Mesendoderm (in vitro differentiated cells): ENCODE results near the gene FMN1.

Source experiments
- DNase-seq: peaks from one replicate; pipeline ENCODE4 v3.0.0; 2013
- H2AK5ac ChIP-seq: 2 replicates; pipeline ENCODE4 v1.6.1; 2013; ENCODE audit warnings: low read length, inconsistent platforms
- H2BK120ac ChIP-seq: 2 replicates; pipeline ENCODE4 v1.6.1; 2013; ENCODE audit warnings: low read depth, mild to moderate bottlenecking, low read length, moderate library complexity, mixed read lengths
- H2BK15ac ChIP-seq: replicated peaks from 2 replicates; pipeline ENCODE4 v1.6.1; 2013; ENCODE audit warnings: low read depth, mild to moderate bottlenecking, moderate library complexity
- H2BK5ac ChIP-seq: 2 replicates; pipeline ENCODE4 v1.6.1; 2013; ENCODE audit warnings: low read length, inconsistent platforms
- H3K18ac ChIP-seq: 2 replicates; pipeline ENCODE4 v1.6.1; 2013; ENCODE audit warnings: mild to moderate bottlenecking, low read length, mixed read lengths
- H3K23ac ChIP-seq: one replicate; pipeline ENCODE4 v1.6.1; 2013; ENCODE audit warnings: low read length
- H3K27ac ChIP-seq: 2 replicates; pipeline ENCODE4 v1.5.1; 2013; ENCODE audit warnings: low read depth, mild to moderate bottlenecking, inconsistent platforms, low read length, moderate library complexity
- H3K27me3 ChIP-seq: 2 replicates; pipeline ENCODE4 v1.6.1; 2013; ENCODE audit warnings: low read length, control low read depth, mild to moderate bottlenecking, inconsistent platforms; ENCODE audit not compliant: insufficient read depth, poor library complexity
- H3K36me3 ChIP-seq: 2 replicates; pipeline ENCODE4 v1.6.1; 2013; ENCODE audit warnings: low read length, inconsistent platforms; ENCODE audit not compliant: control insufficient read depth, insufficient read depth
- H3K4ac ChIP-seq: one replicate; pipeline ENCODE4 v1.6.1; 2013; ENCODE audit warnings: low read depth, mild to moderate bottlenecking, low read length, moderate library complexity
- H3K4me1 ChIP-seq: 2 replicates; pipeline ENCODE4 v1.6.1; 2013; ENCODE audit warnings: low read depth, low read length, inconsistent platforms; ENCODE audit not compliant: control insufficient read depth
- H3K4me2 ChIP-seq: 2 replicates; pipeline ENCODE4 v1.6.1; 2013; ENCODE audit warnings: low read length
- H3K4me3 ChIP-seq: 2 replicates; pipeline ENCODE4 v1.5.1; 2013; ENCODE audit warnings: mild to moderate bottlenecking, low read length
- H3K56ac ChIP-seq: one replicate; pipeline ENCODE4 v1.6.1; 2013; ENCODE audit warnings: low read length
- H3K79me1 ChIP-seq: 2 replicates; pipeline ENCODE4 v1.6.1; 2013; ENCODE audit warnings: low read length, inconsistent platforms
- H3K79me2 ChIP-seq: 2 replicates; pipeline ENCODE4 v1.6.1; 2013; ENCODE audit warnings: mild to moderate bottlenecking, low read length; ENCODE audit not compliant: control insufficient read depth, insufficient read depth
- H3K9ac ChIP-seq: 2 replicates; pipeline ENCODE4 v1.6.1; 2013; ENCODE audit warnings: low read length, inconsistent platforms
- H4K5ac ChIP-seq: one replicate; pipeline ENCODE4 v1.6.1; 2013; ENCODE audit warnings: low read length
- H4K8ac ChIP-seq: one replicate; pipeline ENCODE4 v1.6.1; 2013; ENCODE audit warnings: low read depth, mild to moderate bottlenecking, control low read depth, low read length, moderate library complexity
- WGBS: extraction: QIAGEN DNeasy Blood & Tissue Kit; methylation state at CpG from one replicate; pipeline ENCODE4 v1.1.7; 2013; ENCODE audit warnings: low lambda C conversion rate, missing lambda C conversion rate; ENCODE audit not compliant: insufficient coverage; ENCODE audit errors: extremely low coverage; 5-methylcytosine and 5-hydroxymethylcytosine counted together

The FMN1 gene

DNA sequence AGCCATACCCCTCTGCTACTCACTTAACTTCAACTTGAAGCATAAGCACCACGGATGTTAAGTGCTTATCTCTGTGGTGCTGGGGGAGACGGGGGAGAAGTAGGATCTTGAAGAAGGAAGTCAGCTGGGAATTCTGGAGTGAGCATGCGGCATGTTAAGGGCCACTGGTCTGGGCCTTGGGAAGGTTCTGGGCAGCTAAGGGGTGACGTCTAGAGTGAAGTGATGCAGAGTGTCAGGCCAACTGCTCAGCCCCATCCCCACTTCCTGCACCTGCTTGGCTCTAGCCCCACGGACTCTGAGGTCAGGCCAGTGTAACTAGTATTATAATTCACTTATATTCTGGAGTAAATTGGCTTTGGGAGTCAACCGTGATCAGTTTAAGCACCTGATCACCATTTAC, 228.6 kb downstream of the FMN1 start:
- no peaks in the 10 kb centered on the region for H3K27me3 ChIP-seq
- no peak overlapping the region for H3K4ac ChIP-seq
- no peak overlapping the region for H2BK5ac ChIP-seq
- H3K4me2 ChIP-seq: no peak overlapping the region
- no peak overlapping the region for H2BK120ac ChIP-seq
- H3K4me3 ChIP-seq: no peak overlapping the region
- no peak overlapping the region for H3K27ac ChIP-seq
- H3K56ac ChIP-seq: no peak overlapping the region
- no peak overlapping the region for H2AK5ac ChIP-seq
- no peak overlapping the region for H3K23ac ChIP-seq
- H4K8ac ChIP-seq: no peak overlapping the region
- WGBS: no CpG with 5 or more reads among the region's 6 CpGs
- H4K5ac ChIP-seq: no peak overlapping the region
- no peak overlapping the region for H3K9ac ChIP-seq
- no peak for DNase-seq
- no peaks in the 10 kb centered on the region for H3K36me3 ChIP-seq
- no peaks in the 10 kb centered on the region for H3K4me1 ChIP-seq
- no peak overlapping the region for H2BK15ac ChIP-seq
- no peaks in the 10 kb centered on the region for H3K79me2 ChIP-seq
- no peaks in the 10 kb centered on the region for H3K79me1 ChIP-seq
- no peak overlapping the region for H3K18ac ChIP-seq

DNA sequence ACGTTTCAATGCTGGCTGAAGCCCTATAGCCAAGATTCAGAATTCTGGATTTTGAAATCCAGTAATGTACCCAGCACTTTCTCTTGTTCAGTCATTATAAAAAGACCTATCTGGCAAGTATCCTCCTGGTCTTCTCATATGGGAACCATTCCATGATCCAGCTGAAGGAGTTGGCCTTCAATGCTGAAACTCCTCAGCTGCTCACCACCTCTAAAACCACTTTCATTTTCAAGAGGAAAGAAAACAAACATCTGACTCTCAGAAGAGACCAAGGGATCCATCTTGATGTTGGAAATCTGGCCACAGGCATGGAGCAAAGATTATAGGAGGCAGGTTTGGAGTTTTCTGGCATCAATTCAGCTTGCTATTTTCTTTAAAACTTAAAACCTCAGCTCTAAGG, 235.4 kb downstream of the FMN1 start:
- H3K56ac ChIP-seq: no peak overlapping the region
- no peak overlapping the region for H3K4me2 ChIP-seq
- WGBS: no CpG with 5 or more reads among the region's 1 CpG
- H3K9ac ChIP-seq: no peak overlapping the region
- no peak overlapping the region for H2BK120ac ChIP-seq
- no peak for DNase-seq
- no peak overlapping the region for H2BK15ac ChIP-seq
- no peaks in the 10 kb centered on the region for H3K79me2 ChIP-seq
- no peak overlapping the region for H3K23ac ChIP-seq
- H3K4ac ChIP-seq: no peak overlapping the region
- no peak overlapping the region for H4K5ac ChIP-seq
- no peak overlapping the region for H3K18ac ChIP-seq
- H2BK5ac ChIP-seq: no peak overlapping the region
- H3K79me1 ChIP-seq: no peaks in the 10 kb centered on the region
- H3K4me1 ChIP-seq: no peaks in the 10 kb centered on the region
- no peak overlapping the region for H2AK5ac ChIP-seq
- H3K36me3 ChIP-seq: no peaks in the 10 kb centered on the region
- H3K27me3 ChIP-seq: no peaks in the 10 kb centered on the region
- no peak overlapping the region for H4K8ac ChIP-seq
- H3K4me3 ChIP-seq: no peak overlapping the region
- H3K27ac ChIP-seq: no peak overlapping the region

DNA sequence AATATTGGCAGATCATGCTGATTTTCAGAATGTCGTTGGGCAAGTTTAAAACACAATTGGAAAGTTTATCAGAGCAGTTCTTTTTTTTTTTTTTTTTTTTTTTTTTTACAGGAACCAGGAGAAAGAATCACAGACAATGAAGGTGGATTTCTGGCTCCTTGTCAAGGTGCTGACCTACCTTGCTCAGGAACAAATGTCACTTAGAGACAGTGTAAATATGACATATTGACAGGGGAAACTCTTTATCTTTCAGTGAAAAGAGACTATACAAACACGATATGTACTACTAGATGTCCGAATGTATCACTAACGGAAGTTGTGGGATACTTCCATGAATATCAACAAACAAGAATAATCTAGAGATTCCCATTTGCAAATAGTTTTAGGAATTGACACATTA, 237.3 kb downstream of the FMN1 start:
- no CpG with 5 or more reads among the region's 4 CpGs for WGBS
- H2BK5ac ChIP-seq: no peak overlapping the region
- H3K79me1 ChIP-seq: no peaks in the 10 kb centered on the region
- H4K8ac ChIP-seq: no peak overlapping the region
- H2BK120ac ChIP-seq: no peak overlapping the region
- H3K56ac ChIP-seq: no peak overlapping the region
- no peak overlapping the region for H2BK15ac ChIP-seq
- no peaks in the 10 kb centered on the region for H3K79me2 ChIP-seq
- H3K27ac ChIP-seq: no peak overlapping the region
- H3K18ac ChIP-seq: no peak overlapping the region
- no peaks in the 10 kb centered on the region for H3K27me3 ChIP-seq
- H3K36me3 ChIP-seq: no peaks in the 10 kb centered on the region
- no peak overlapping the region for H3K4me3 ChIP-seq
- no peak for DNase-seq
- no peak overlapping the region for H3K23ac ChIP-seq
- H2AK5ac ChIP-seq: no peak overlapping the region
- H3K4me2 ChIP-seq: no peak overlapping the region
- peaks cover 7% of the 10 kb centered on the region for H3K4me1 ChIP-seq
- no peak overlapping the region for H3K4ac ChIP-seq
- no peak overlapping the region for H3K9ac ChIP-seq
- no peak overlapping the region for H4K5ac ChIP-seq

DNA sequence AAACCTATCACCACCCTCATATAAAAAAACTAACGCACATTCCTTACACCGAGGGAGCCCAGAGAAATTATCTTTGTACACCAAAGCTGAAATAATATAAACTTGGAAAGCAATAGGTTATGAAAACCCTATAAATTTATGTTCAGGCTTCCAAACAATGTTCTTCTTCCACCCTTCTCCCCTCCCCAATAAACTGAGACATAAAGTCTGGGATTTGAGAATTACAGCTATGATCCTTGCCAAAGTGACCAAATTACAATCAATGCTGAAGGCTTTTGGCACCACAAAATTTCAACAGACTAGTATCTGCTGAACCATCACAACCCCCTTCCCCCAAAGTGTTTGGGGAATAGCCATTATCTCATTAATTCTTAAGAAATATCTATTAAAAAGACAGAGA, 237.8 kb downstream of the FMN1 start:
- Histone ChIP-seq H3K36me3 (no peaks in the 10 kb centered on the region), H2AK5ac (no peak overlapping the region), H3K4ac (no peak overlapping the region), H3K27ac (no peak overlapping the region), H4K8ac (no peak overlapping the region), H2BK15ac (no peak overlapping the region), H3K79me1 (no peaks in the 10 kb centered on the region), H3K4me3 (no peak overlapping the region), H3K9ac (no peak overlapping the region), H3K56ac (no peak overlapping the region), H2BK5ac (no peak overlapping the region), H3K18ac (no peak overlapping the region), H3K4me1 (peaks cover 7% of the 10 kb centered on the region), H2BK120ac (no peak overlapping the region), H3K4me2 (no peak overlapping the region), H3K79me2 (no peaks in the 10 kb centered on the region), H3K27me3 (no peaks in the 10 kb centered on the region), H4K5ac (no peak overlapping the region), H3K23ac (no peak overlapping the region)
- WGBS: no CpG with 5 or more reads among the region's 2 CpGs
- no peak for DNase-seq

DNA sequence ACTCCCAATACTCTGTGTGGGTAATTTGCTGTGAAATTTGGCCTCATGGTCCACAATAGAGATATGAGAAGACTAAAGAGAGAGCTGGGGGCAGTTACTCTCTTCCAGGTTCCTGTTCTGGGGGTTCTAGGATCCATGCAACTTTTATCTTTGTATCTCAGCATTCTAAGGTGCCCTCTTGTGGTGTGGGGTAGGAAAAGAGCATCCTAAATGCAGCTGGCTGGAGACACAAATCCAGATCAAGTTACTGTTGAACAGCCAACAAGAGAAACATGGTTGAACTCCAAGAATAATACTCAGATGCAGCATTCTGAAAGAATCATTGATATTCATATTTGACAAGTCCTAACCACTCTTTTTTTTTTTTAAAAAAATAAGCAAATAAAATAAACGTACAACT, 238.5 kb downstream of the FMN1 start:
- Histone ChIP-seq H3K4me3 (no peak overlapping the region), H2BK5ac (no peak overlapping the region), H3K36me3 (no peaks in the 10 kb centered on the region), H3K56ac (no peak overlapping the region), H4K8ac (no peak overlapping the region), H3K79me1 (no peaks in the 10 kb centered on the region), H2BK120ac (no peak overlapping the region), H3K4me2 (no peak overlapping the region), H3K79me2 (no peaks in the 10 kb centered on the region), H2AK5ac (no peak overlapping the region), H3K4ac (no peak overlapping the region), H3K9ac (no peak overlapping the region), H4K5ac (no peak overlapping the region), H3K23ac (no peak overlapping the region), H3K4me1 (peaks cover 7% of the 10 kb centered on the region), H3K27me3 (no peaks in the 10 kb centered on the region), H3K27ac (no peak overlapping the region), H3K18ac (no peak overlapping the region), H2BK15ac (no peak overlapping the region)
- no CpG with 5 or more reads among the region's 1 CpG for WGBS
- peak; percentile 77 for DNase-seq

DNA sequence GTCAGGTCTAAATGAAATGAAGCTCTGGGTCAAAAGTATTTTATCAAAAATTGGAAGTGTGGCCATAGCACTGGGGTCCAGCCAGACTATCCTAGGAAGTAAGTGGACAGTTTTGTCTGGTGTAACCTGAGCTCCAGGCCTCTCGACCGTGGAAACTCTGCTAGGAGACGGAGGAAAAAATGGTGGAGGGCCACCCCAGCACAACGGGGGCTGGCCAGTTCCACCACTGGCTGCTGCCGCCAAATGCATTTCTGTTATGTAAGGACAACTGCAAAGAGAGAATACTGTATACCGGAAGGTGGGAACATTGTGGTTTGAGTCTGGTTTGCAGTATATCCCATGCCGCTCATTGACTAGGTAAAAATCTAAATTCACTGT, 241.0 kb downstream of the FMN1 start:
- no peaks in the 10 kb centered on the region for H3K27me3 ChIP-seq
- no peak overlapping the region for H3K4ac ChIP-seq
- H4K8ac ChIP-seq: no peak overlapping the region
- H3K4me3 ChIP-seq: no peak overlapping the region
- H2BK15ac ChIP-seq: no peak overlapping the region
- peak overlapping the region; percentile 82 for H2BK120ac ChIP-seq
- DNase-seq: no peak
- no peak overlapping the region for H2BK5ac ChIP-seq
- H3K56ac ChIP-seq: peak overlapping the region; percentile 36
- no peak overlapping the region for H4K5ac ChIP-seq
- no peak overlapping the region for H3K9ac ChIP-seq
- peaks cover 7% of the 10 kb centered on the region for H3K4me1 ChIP-seq
- WGBS: no CpG with 5 or more reads among the region's 7 CpGs
- H3K27ac ChIP-seq: peak overlapping the region; percentile 2
- no peak overlapping the region for H3K4me2 ChIP-seq
- no peak overlapping the region for H2AK5ac ChIP-seq
- H3K79me1 ChIP-seq: no peaks in the 10 kb centered on the region
- H3K36me3 ChIP-seq: no peaks in the 10 kb centered on the region
- H3K23ac ChIP-seq: no peak overlapping the region
- no peaks in the 10 kb centered on the region for H3K79me2 ChIP-seq
- peak overlapping the region; percentile 80 for H3K18ac ChIP-seq
